Measurements from ENCODE around the gene ZRANB3. TPM values are rescaled to one million over a fixed set of nuclear protein-coding genes. Genes with fewer than 3 reads are reported as not detected.

The ZRANB3 gene
- total and polyA plus RNA-seq, 2 of the 13 experiments (the other 11 are each of a cell fraction or from before 2014, with no cell fraction given), result 5.8 to 25.2 TPM

DNA sequence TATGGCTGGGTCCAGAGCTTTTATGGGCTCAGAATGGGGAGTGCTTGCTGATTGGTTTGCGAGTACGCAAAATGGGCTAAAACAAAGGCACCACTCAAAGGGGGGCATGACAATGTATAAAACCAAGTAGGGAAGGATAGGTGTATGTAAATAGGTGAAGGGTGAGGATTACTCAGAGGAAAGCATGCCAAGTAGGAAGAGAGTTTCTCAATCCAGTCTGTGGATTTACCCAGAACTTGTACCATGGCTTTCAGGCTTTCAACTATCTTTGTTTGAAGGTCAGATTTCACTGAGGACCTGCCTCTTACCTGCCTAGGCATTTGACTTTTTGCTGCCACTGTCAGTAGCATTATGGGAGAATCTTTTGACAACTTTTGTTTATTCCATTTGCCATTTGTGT lies 386.7 kb downstream of the ZRANB3 start:
- ChIA-PET POLR2A (no interaction called here), CTCF (ENCODE audit: low intra/inter-chr PET ratio, low total read pairs) (no interaction called here)
- ATAC-seq, result no peak
- H3K79me2 ChIP-seq (ENCODE audit: insufficient read depth, low read length), result no peaks in the 10 kb centered on the region
- no peak overlapping the region for H3K9ac ChIP-seq (ENCODE audit: insufficient read depth, low read depth, low read length)
- WGBS (ENCODE audit: low lambda C conversion rate), result 99% methylated on average over 2 of the region's 2 CpGs
- H3K4me3 ChIP-seq (replicated peaks in 1 of 3; ENCODE audit: insufficient read depth in 1 of 3, low read depth in 2 of 3, low read length in 3 of 3), result no peak overlapping the region
- intact Hi-C loops (cut with micrococcal nuclease; ENCODE audit: unreplicated experiment) (no loop called here), in situ Hi-C loops (cut with HindIII; ENCODE audit: extremely low pct_ligation_motif_present, low pct_unique_long_range_greater_than_20kb) (no loop called here)
- H3K4me2 ChIP-seq (ENCODE audit: low read depth, low read length), result no peak overlapping the region
- no peak overlapping the region for H3K27ac ChIP-seq (ENCODE audit: extremely low read length, insufficient read depth, low read length)
- H2AFZ ChIP-seq (ENCODE audit: low read length), result no peak overlapping the region
- no TSS peak for BruUV-seq (replicated peaks)
- no peak for DNase-seq (ENCODE audit: low spot score)
- H3K36me3 ChIP-seq (replicated peaks in 1 of 2; ENCODE audit: control insufficient read depth in 1 of 2, insufficient read depth in 2 of 2, low read length in 2 of 2), result peaks cover 4 to 27% of the 10 kb centered on the region in 2 experiments
- H3K9me3 ChIP-seq (ENCODE audit: low read length), result peaks cover 17% of the 10 kb centered on the region
- FAIRE-seq, result no peak
- H3K27me3 ChIP-seq (ENCODE audit: control insufficient read depth in 1 of 2, insufficient read depth in 2 of 2, low read length in 2 of 2), result no peaks in the 10 kb centered on the region
- H4K20me1 ChIP-seq (ENCODE audit: insufficient read depth, low read length), result no peaks in the 10 kb centered on the region
- peak; percentile 28 for TF ChIP-seq ZFP36 (IDR thresholded peaks at IDR 0.05; ENCODE audit: borderline replicate concordance, low read depth, low read length, partially characterized antibody)
- TF ChIP-seq, protein P1, sequence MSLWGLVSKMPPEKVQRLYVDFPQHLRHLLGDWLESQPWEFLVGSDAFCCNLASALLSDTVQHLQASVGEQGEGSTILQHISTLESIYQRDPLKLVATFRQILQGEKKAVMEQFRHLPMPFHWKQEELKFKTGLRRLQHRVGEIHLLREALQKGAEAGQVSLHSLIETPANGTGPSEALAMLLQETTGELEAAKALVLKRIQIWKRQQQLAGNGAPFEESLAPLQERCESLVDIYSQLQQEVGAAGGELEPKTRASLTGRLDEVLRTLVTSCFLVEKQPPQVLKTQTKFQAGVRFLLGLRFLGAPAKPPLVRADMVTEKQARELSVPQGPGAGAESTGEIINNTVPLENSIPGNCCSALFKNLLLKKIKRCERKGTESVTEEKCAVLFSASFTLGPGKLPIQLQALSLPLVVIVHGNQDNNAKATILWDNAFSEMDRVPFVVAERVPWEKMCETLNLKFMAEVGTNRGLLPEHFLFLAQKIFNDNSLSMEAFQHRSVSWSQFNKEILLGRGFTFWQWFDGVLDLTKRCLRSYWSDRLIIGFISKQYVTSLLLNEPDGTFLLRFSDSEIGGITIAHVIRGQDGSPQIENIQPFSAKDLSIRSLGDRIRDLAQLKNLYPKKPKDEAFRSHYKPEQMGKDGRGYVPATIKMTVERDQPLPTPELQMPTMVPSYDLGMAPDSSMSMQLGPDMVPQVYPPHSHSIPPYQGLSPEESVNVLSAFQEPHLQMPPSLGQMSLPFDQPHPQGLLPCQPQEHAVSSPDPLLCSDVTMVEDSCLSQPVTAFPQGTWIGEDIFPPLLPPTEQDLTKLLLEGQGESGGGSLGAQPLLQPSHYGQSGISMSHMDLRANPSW (CRISPR knock-in tag; IDR thresholded peaks at IDR 0.05; ENCODE audit: borderline replicate concordance), result no peak
- peaks cover 6% of the 10 kb centered on the region for H3K4me1 ChIP-seq (ENCODE audit: insufficient read depth, low read length)

DNA sequence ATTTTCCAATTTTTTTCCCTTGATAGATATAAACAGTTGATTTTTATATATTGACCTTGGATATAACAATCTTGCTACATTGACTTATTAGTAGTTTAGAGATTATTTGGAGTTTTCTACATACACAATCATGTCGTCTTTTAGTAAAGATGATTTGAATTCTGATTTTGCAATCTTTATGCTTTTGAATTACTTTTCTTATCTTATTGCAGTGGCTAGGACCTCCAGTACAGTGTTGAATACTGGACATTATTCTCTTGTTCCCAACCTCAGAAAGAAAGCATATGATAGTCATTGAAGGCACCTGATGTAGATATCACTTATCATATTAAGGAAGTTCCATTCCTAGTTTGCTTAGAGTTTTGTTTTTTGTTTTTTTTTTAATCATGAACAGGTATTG lies 388.7 kb downstream of the ZRANB3 start:
- no peak for FAIRE-seq
- POLR2A ChIA-PET, result no interaction called here
- 98% methylated on average over 1 of the region's 1 CpG for WGBS (ENCODE audit: low lambda C conversion rate)

More for the DNA sequence above, 388.7 kb downstream of the ZRANB3 start:
- Histone ChIP-seq H3K27me3 (ENCODE audit: control insufficient read depth in 1 of 2, insufficient read depth in 2 of 2, low read length in 2 of 2) (no peaks in the 10 kb centered on the region), H3K4me2 (ENCODE audit: low read depth, low read length) (no peak overlapping the region), H3K4me1 (ENCODE audit: insufficient read depth, low read length) (no peaks in the 10 kb centered on the region), H3K79me2 (ENCODE audit: insufficient read depth, low read length) (no peaks in the 10 kb centered on the region), H3K36me3 (replicated peaks in 1 of 2; ENCODE audit: control insufficient read depth in 1 of 2, insufficient read depth in 2 of 2, low read length in 2 of 2) (peaks cover 7 to 41% of the 10 kb centered on the region in 2 experiments), H3K9ac (ENCODE audit: insufficient read depth, low read depth, low read length) (no peak overlapping the region), H4K20me1 (ENCODE audit: insufficient read depth, low read length) (no peaks in the 10 kb centered on the region), H3K27ac (ENCODE audit: extremely low read length, insufficient read depth, low read length) (no peak overlapping the region), H3K4me3 (replicated peaks in 1 of 3; ENCODE audit: insufficient read depth in 1 of 3, low read depth in 2 of 3, low read length in 3 of 3) (no peak overlapping the region), H2AFZ (ENCODE audit: low read length) (no peak overlapping the region), H3K9me3 (ENCODE audit: low read length) (peaks cover 17% of the 10 kb centered on the region)
- DNase-seq (ENCODE audit: low spot score) (no peak), ATAC-seq (no peak)
- intact Hi-C loops (cut with micrococcal nuclease; ENCODE audit: unreplicated experiment) (no loop called here), in situ Hi-C loops (cut with HindIII; ENCODE audit: extremely low pct_ligation_motif_present, low pct_unique_long_range_greater_than_20kb) (no loop called here)
- BruUV-seq (replicated peaks), result no TSS peak
- CTCF ChIA-PET (ENCODE audit: low intra/inter-chr PET ratio, low total read pairs), result no interaction called here
- no peak for TF ChIP-seq ZNF180 (CRISPR knock-in tag; IDR thresholded peaks at IDR 0.05; ENCODE audit: borderline replicate concordance, low read depth)
- TF ChIP-seq ARNT (IDR thresholded peaks at IDR 0.05), result no peak
- TF ChIP-seq, protein P2, sequence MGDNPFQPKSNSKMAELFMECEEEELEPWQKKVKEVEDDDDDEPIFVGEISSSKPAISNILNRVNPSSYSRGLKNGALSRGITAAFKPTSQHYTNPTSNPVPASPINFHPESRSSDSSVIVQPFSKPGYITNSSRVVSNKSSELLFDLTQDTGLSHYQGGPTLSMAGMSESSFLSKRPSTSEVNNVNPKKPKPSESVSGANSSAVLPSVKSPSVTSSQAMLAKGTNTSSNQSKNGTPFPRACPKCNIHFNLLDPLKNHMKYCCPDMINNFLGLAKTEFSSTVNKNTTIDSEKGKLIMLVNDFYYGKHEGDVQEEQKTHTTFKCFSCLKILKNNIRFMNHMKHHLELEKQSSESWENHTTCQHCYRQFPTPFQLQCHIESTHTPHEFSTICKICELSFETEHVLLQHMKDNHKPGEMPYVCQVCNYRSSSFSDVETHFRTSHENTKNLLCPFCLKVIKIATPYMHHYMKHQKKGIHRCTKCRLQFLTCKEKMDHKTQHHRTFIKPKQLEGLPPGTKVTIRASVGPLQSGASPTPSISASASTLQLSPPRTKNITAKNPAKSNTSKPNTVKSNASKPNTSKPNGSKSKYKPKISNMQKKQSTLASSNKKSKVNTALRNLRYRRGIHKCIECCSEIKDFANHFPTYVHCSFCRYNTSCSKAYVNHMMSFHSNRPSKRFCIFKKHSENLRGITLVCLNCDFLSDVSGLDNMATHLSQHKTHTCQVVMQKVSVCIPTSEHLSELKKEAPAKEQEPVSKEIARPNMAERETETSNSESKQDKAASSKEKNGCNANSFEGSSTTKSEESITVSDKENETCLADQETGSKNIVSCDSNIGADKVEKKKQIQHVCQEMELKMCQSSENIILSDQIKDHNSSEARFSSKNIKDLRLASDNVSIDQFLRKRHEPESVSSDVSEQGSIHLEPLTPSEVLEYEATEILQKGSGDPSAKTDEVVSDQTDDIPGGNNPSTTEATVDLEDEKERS (CRISPR knock-in tag; IDR thresholded peaks at IDR 0.05), result peak; percentile 90
- TF ChIP-seq ZNF10 (CRISPR knock-in tag; IDR thresholded peaks at IDR 0.05; ENCODE audit: borderline replicate concordance, low read depth), result no peak
- TF ChIP-seq ZNF619 (CRISPR knock-in tag; IDR thresholded peaks at IDR 0.05), result no peak
- no peak for TF ChIP-seq GATA4 (IDR thresholded peaks at IDR 0.05; ENCODE audit: borderline replicate concordance, low read depth)

Measured in HepG2 (cell line).